SK-N-MC (cell line): ENCODE data around the gene CXCR1.

Source experiments
- DNase-seq: peaks from one replicate; pipeline ENCODE4 v3.0.0-alpha.2; 2011; ENCODE audit warnings: low read depth, low spot score
- H3K27ac ChIP-seq: fragments of 200-600 bp; sonication (generic); 2 replicates; pipeline ENCODE4 v1.5.1; 2016; ENCODE audit warnings: mixed run types
- H3K36me3 ChIP-seq: fragments of 200-600 bp; sonication (generic); 2 replicates; pipeline ENCODE4 v1.6.1; 2017; ENCODE audit warnings: antibody characterized with exemption, low read length, mixed read lengths; ENCODE audit not compliant: insufficient read depth
- H3K4me3 ChIP-seq: fragments of 200-600 bp; sonication (generic); 2 replicates; pipeline ENCODE4 v1.5.1; 2016
- H3K9ac ChIP-seq: fragments of 200-600 bp; sonication (generic); 2 replicates; pipeline ENCODE4 v1.8.0; 2017; ENCODE audit warnings: mixed run types, mixed read lengths; ENCODE audit not compliant: insufficient read length
- H3K9me3 ChIP-seq: fragments of 200-600 bp; sonication (generic); 2 replicates; pipeline ENCODE4 v1.6.1; 2017; ENCODE audit warnings: low read depth, mild to moderate bottlenecking, antibody characterized with exemption, low read length, moderate library complexity, mixed read lengths
- EZH2 ChIP-seq: fragments of 200-600 bp; sonication (generic); IDR thresholded peaks from one replicate; pipeline ENCODE4 v1.6.1; 2017; ENCODE audit warnings: antibody characterized with exemption
- FOXP2 ChIP-seq: optimal IDR thresholded peaks from 2 replicates; pipeline ENCODE3; 2011; ENCODE audit warnings: mild to moderate bottlenecking, moderate library complexity; ENCODE audit not compliant: insufficient read depth; ENCODE audit errors: extremely low read length, control extremely low read depth
- POLR2AphosphoS5 ChIP-seq: IDR thresholded peaks from 2 replicates; pipeline ENCODE4 v1.6.1; 2012; ENCODE audit warnings: mild to moderate bottlenecking, low read depth, low read length, borderline replicate concordance

CXCR1 gene

GRCh38 chr2:218146056-218146455, 20.7 kb downstream of the CXCR1 start:
- Histone ChIP-seq H3K4me3 (no peak overlapping the region), H3K36me3 (no peaks in the 10 kb centered on the region), H3K9me3 (no peaks in the 10 kb centered on the region), H3K27ac (no peak overlapping the region), H3K9ac (no peak overlapping the region)
- DNase-seq, result no peak
- TF ChIP-seq EZH2, result no peak
- no peak for TF ChIP-seq POLR2AphosphoS5
- TF ChIP-seq FOXP2, result no peak

- no peaks in the 10 kb centered on the region for H3K9me3 ChIP-seq
- no peaks in the 10 kb centered on the region for H3K36me3 ChIP-seq
- no peak for DNase-seq
- no peak overlapping the region for H3K27ac ChIP-seq
- TF ChIP-seq FOXP2 (no peak), EZH2 (no peak), POLR2AphosphoS5 (no peak)
- H3K4me3 ChIP-seq, result no peak overlapping the region
- H3K9ac ChIP-seq, result no peak overlapping the region
These were observed 21.6 kb downstream of the CXCR1 start for GRCh38 chr2:218145124-218145523.

GRCh38 chr2:218138047-218138446, 28.7 kb downstream of the CXCR1 start:
- no peaks in the 10 kb centered on the region for H3K36me3 ChIP-seq
- no peak overlapping the region for H3K9ac ChIP-seq
- no peak overlapping the region for H3K4me3 ChIP-seq
- no peak for DNase-seq
- no peaks in the 10 kb centered on the region for H3K9me3 ChIP-seq
- TF ChIP-seq EZH2 (no peak), POLR2AphosphoS5 (no peak), FOXP2 (no peak)
- H3K27ac ChIP-seq, result no peak overlapping the region

GRCh38 chr2:218137514-218137913, 29.2 kb downstream of the CXCR1 start:
- Histone ChIP-seq H3K27ac (no peak overlapping the region), H3K4me3 (no peak overlapping the region), H3K9me3 (no peaks in the 10 kb centered on the region), H3K9ac (no peak overlapping the region), H3K36me3 (no peaks in the 10 kb centered on the region)
- no peak for DNase-seq
- TF ChIP-seq EZH2 (no peak), POLR2AphosphoS5 (no peak), FOXP2 (no peak)

- Histone ChIP-seq H3K4me3 (no peak overlapping the region), H3K9ac (no peak overlapping the region), H3K36me3 (no peaks in the 10 kb centered on the region), H3K9me3 (no peaks in the 10 kb centered on the region), H3K27ac (no peak overlapping the region)
- TF ChIP-seq FOXP2, result no peak
- TF ChIP-seq POLR2AphosphoS5, result no peak
- TF ChIP-seq EZH2, result no peak
- no peak for DNase-seq
These were observed 35.9 kb downstream of the CXCR1 start for GRCh38 chr2:218130822-218131221.

GRCh38 chr2:218130377-218130776, 36.4 kb downstream of the CXCR1 start:
- Histone ChIP-seq H3K4me3 (no peak overlapping the region), H3K9me3 (no peaks in the 10 kb centered on the region), H3K36me3 (no peaks in the 10 kb centered on the region), H3K27ac (no peak overlapping the region), H3K9ac (no peak overlapping the region)
- DNase-seq, result no peak
- no peak for TF ChIP-seq EZH2
- no peak for TF ChIP-seq POLR2AphosphoS5
- no peak for TF ChIP-seq FOXP2

GRCh38 chr2:218129458-218130135, 37.2 kb downstream of the CXCR1 start:
- Histone ChIP-seq H3K4me3 (no peak overlapping the region), H3K27ac (no peak overlapping the region), H3K9ac (no peak overlapping the region), H3K9me3 (no peaks in the 10 kb centered on the region), H3K36me3 (no peaks in the 10 kb centered on the region)
- no peak for TF ChIP-seq EZH2
- no peak for TF ChIP-seq POLR2AphosphoS5
- no peak for TF ChIP-seq FOXP2
- no peak for DNase-seq

GRCh38 chr2:218128781-218129457, 37.8 kb downstream of the CXCR1 start:
- TF ChIP-seq POLR2AphosphoS5 (no peak), EZH2 (no peak), FOXP2 (no peak)
- no peak overlapping the region for H3K4me3 ChIP-seq
- H3K27ac ChIP-seq, result no peak overlapping the region
- no peaks in the 10 kb centered on the region for H3K36me3 ChIP-seq
- H3K9ac ChIP-seq, result no peak overlapping the region
- no peak for DNase-seq
- no peaks in the 10 kb centered on the region for H3K9me3 ChIP-seq

- H3K36me3 ChIP-seq, result no peaks in the 10 kb centered on the region
- no peak for DNase-seq
These were observed 38.8 kb downstream of the CXCR1 start for GRCh38 chr2:218127929-218128455.

More at GRCh38 chr2:218127929-218128455, 38.8 kb downstream of the CXCR1 start:
- no peak for TF ChIP-seq EZH2
- no peak for TF ChIP-seq FOXP2
- no peak for TF ChIP-seq POLR2AphosphoS5
- Histone ChIP-seq H3K27ac (no peak overlapping the region), H3K4me3 (no peak overlapping the region), H3K9me3 (no peaks in the 10 kb centered on the region), H3K9ac (no peak overlapping the region)
